Sigmoid colon (tissue), 4 donors: ENCODE results near the gene GTF2IRD1.

Experiments used
- EP300 ChIP-seq, 4 donors: sonication (generic); formaldehyde crosslinking; IDR thresholded peaks; one replicate each; pipeline ENCODE4 v1.6.1; 2017; ENCODE audit warnings: antibody characterized with exemption in 4 of 4
- POLR2A ChIP-seq, 2 donors: fragments of 450-650 bp; IDR thresholded peaks; one replicate each; pipeline ENCODE4 v1.6.1; 2016; ENCODE audit warnings: antibody characterized with exemption in 2 of 2, mild to moderate bottlenecking in 2 of 2, moderate library complexity in 2 of 2
- POLR2AphosphoS5 ChIP-seq, 4 donors: sonication (generic); formaldehyde crosslinking; IDR thresholded peaks; one replicate each; pipeline ENCODE4 v1.6.1; 2017; ENCODE audit warnings: antibody characterized with exemption in 4 of 4
- TF ChIP-seq, protein P1 (sequence below), 4 experiments: fragments of 450-650 bp in 3 of 4; fragments of 200-600 bp in 1 of 4; IDR thresholded peaks; one replicate each; pipeline ENCODE4 v1.5.1; 2016 to 2019; ENCODE audit warnings: antibody characterized with exemption in 4 of 4, mild to moderate bottlenecking in 3 of 4, moderate library complexity in 2 of 4

DNA sequence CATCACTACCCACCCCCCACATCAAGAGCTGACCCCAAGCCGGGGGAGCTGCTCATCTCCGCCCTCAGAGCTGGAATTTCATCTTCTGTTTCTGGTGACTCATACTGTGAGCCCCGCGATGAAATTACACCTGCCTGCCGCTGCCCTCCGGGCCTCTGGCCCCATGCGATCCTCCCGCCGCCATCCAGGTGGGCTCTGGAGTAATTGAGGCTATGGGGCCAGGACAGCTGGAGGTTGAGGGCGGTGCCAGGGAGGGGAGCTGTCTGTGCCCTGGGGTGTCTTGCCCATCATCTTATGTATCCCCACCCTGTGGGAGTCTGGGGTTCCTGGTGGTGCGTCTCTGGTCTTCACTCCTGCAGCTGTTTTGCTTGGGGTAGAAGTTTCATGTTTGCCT lies 9.0 kb downstream of the GTF2IRD1 start:
- TF ChIP-seq POLR2AphosphoS5 (IDR thresholded peaks at IDR 0.05) (no peak), POLR2A (IDR thresholded peaks at IDR 0.05) (no peak), EP300 (IDR thresholded peaks at IDR 0.05) (no peak)
- TF ChIP-seq, protein P1, sequence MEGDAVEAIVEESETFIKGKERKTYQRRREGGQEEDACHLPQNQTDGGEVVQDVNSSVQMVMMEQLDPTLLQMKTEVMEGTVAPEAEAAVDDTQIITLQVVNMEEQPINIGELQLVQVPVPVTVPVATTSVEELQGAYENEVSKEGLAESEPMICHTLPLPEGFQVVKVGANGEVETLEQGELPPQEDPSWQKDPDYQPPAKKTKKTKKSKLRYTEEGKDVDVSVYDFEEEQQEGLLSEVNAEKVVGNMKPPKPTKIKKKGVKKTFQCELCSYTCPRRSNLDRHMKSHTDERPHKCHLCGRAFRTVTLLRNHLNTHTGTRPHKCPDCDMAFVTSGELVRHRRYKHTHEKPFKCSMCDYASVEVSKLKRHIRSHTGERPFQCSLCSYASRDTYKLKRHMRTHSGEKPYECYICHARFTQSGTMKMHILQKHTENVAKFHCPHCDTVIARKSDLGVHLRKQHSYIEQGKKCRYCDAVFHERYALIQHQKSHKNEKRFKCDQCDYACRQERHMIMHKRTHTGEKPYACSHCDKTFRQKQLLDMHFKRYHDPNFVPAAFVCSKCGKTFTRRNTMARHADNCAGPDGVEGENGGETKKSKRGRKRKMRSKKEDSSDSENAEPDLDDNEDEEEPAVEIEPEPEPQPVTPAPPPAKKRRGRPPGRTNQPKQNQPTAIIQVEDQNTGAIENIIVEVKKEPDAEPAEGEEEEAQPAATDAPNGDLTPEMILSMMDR (IDR thresholded peaks at IDR 0.05): no peak
